HCT116 (cell line): ENCODE results near the gene TEX261. TPM values are rescaled to one million over a fixed set of nuclear protein-coding genes. Genes with fewer than 3 reads are reported as not detected.

Experiments used
- ATAC-seq: fragments of 200-7000 bp; cut with Tn5 transposase; 2 replicates; pipeline ENCODE4 v1.9.1; 2020; ENCODE audit warnings: mild to moderate bottlenecking, moderate library complexity
- BruUV-seq: library from RNA; stranded (reverse); fragments of 400-500 nt; replicated peaks from 2 replicates; lab custom pipeline; 2021; lab: Mats Ljungman, UMichigan
- CTCF ChIA-PET: fragments of 300-600 bp; sonication (Branson Sonifier 250); formaldehyde crosslinking; loops from one replicate; lab custom pipeline; 2021; ENCODE audit warnings: antibody characterized with exemption; lab: Charles Lee
- POLR2A ChIA-PET: fragments of 300-600, 350-600 bp; sonication (Branson Sonifier 250); formaldehyde crosslinking; loops from one replicate; lab custom pipeline; 2021; ENCODE audit warnings: antibody characterized with exemption; lab: Charles Lee
- RAD21 ChIA-PET, 2 experiments: fragments of 300-600 bp; sonication (Branson Sonifier 250); formaldehyde crosslinking; loops; one replicate each; lab custom pipeline; 2023; ENCODE audit warnings: low total read pairs in 2 of 2; ENCODE audit not compliant: uncharacterized antibody in 2 of 2, unreplicated experiment in 2 of 2, low non-redundant PET in 1 of 2; lab: Charles Lee
- DNase-seq: peaks from one replicate; pipeline ENCODE4 v3.0.0-alpha.2; 2010; ENCODE audit warnings: low read depth, low spot score
- H2AFZ ChIP-seq: fragments of 200-600 bp; shearing (Covaris generic), sonication (generic); 2 replicates; pipeline ENCODE4 v1.6.1; 2017; ENCODE audit warnings: low read depth, mixed run types, mixed read lengths, antibody characterized with exemption, low read length; ENCODE audit not compliant: poor library complexity, severe bottlenecking
- H3K27ac ChIP-seq: 2 replicates; pipeline ENCODE4 v1.5.1; 2012; ENCODE audit warnings: low read depth, low read length
- H3K27me3 ChIP-seq: fragments of 200-600 bp; sonication (generic); 2 replicates; pipeline ENCODE4 v1.6.1; 2016; ENCODE audit warnings: mixed run types, low read length, mixed read lengths; ENCODE audit not compliant: insufficient read depth
- H3K36me3 ChIP-seq, 2 experiments: fragments of 200-500 bp in 1 of 2; fragments of 200-600 bp in 1 of 2; sonication (Bioruptor generic) in 1 of 2; sonication (generic) in 1 of 2; 2 replicates each; pipeline versions ENCODE4 v1.5.1 to v1.6.1; 2014 to 2016; ENCODE audit warnings: low read length in 2 of 2, inconsistent platforms in 1 of 2, mixed read lengths in 1 of 2, mixed run types in 1 of 2; ENCODE audit not compliant: insufficient read depth in 2 of 2, control insufficient read depth in 1 of 2
- H3K4me1 ChIP-seq, 2 experiments: fragments of 200-600 bp in 1 of 2; sonication (generic) in 1 of 2; 2 replicates each; pipeline versions ENCODE4 v1.5.1 to v1.6.1; 2012 to 2017; ENCODE audit warnings: low read length in 2 of 2, inconsistent platforms in 1 of 2, mild to moderate bottlenecking in 1 of 2, mixed read lengths in 1 of 2, mixed run types in 1 of 2, moderate library complexity in 1 of 2; ENCODE audit not compliant: insufficient read depth in 2 of 2, control insufficient read depth in 1 of 2
- H3K4me2 ChIP-seq: fragments of 200-600 bp; sonication (generic); 2 replicates; pipeline ENCODE4 v1.6.1; 2017; ENCODE audit warnings: mixed run types, low read length, mixed read lengths
- H3K4me3 ChIP-seq, 2 experiments: fragments of 200-600 bp in 1 of 2; sonication (generic) in 1 of 2; replicated peaks in 1 of 2; 2 replicates each; pipeline ENCODE4 v1.5.1; 2011 to 2016; ENCODE audit warnings: low read length in 2 of 2, control low read depth in 1 of 2, low read depth in 1 of 2, mild to moderate bottlenecking in 1 of 2, mixed read lengths in 1 of 2, mixed run types in 1 of 2
- H3K79me2 ChIP-seq: fragments of 200-600 bp; sonication (generic); 2 replicates; pipeline ENCODE4 v1.6.1; 2017; ENCODE audit warnings: mild to moderate bottlenecking, mixed run types, low read length, moderate library complexity, mixed read lengths; ENCODE audit not compliant: insufficient read depth
- H3K9ac ChIP-seq: fragments of 200-600 bp; sonication (generic); 2 replicates; pipeline ENCODE4 v1.6.1; 2016; ENCODE audit warnings: low read length, mixed read lengths
- H3K9me2 ChIP-seq: fragments of 200-600 bp; sonication (generic), shearing (Covaris generic); 2 replicates; pipeline ENCODE4 v1.6.1; 2017; ENCODE audit warnings: mixed run types, mild to moderate bottlenecking, moderate library complexity; ENCODE audit not compliant: insufficient read depth
- H3K9me3 ChIP-seq, 2 experiments: fragments of 200-500 bp in 1 of 2; fragments of 200-600 bp in 1 of 2; sonication (Bioruptor generic) in 1 of 2; sonication (generic) in 1 of 2; 2 replicates each; pipeline ENCODE4 v1.6.1; 2014 to 2017; ENCODE audit warnings: low read length in 2 of 2, mixed read lengths in 2 of 2, inconsistent platforms in 1 of 2, low read depth in 1 of 2, mild to moderate bottlenecking in 1 of 2, mixed run types in 1 of 2, moderate library complexity in 1 of 2; ENCODE audit not compliant: control insufficient read depth in 1 of 2, insufficient read depth in 1 of 2
- H4K20me1 ChIP-seq: fragments of 200-600 bp; sonication (generic), shearing (Covaris generic); 2 replicates; pipeline ENCODE4 v1.6.1; 2017; ENCODE audit warnings: mixed run types, mild to moderate bottlenecking, moderate library complexity; ENCODE audit not compliant: insufficient read depth
- CEBPB ChIP-seq: IDR thresholded peaks from 2 replicates; pipeline ENCODE4 v1.6.1; 2012; ENCODE audit warnings: low read depth
- CTCF ChIP-seq, 3 experiments: fragments of 200-600 bp in 1 of 3; sonication (generic) in 1 of 3; IDR thresholded peaks in 2 of 3; conservative IDR thresholded peaks in 1 of 3; 2 replicates each; pipeline ENCODE4 v1.5.1; 2012 to 2017; ENCODE audit warnings: low read depth in 2 of 3, low read length in 2 of 3, antibody characterized with exemption in 1 of 3, borderline replicate concordance in 1 of 3, control low read depth in 1 of 3, mild to moderate bottlenecking in 1 of 3, mixed read lengths in 1 of 3, mixed run types in 1 of 3, moderate library complexity in 1 of 3; ENCODE audit not compliant: insufficient read depth in 1 of 3
- EGR1 ChIP-seq: IDR thresholded peaks from 2 replicates; pipeline ENCODE4 v1.6.1; 2012; ENCODE audit warnings: low read depth
- EZH2 ChIP-seq: fragments of 200-600 bp; sonication (generic); IDR thresholded peaks from 2 replicates; pipeline ENCODE4 v1.6.1; 2017; ENCODE audit warnings: antibody characterized with exemption, mixed run types
- EZH2phosphoT487 ChIP-seq: fragments of 200-600 bp; IDR thresholded peaks from 2 replicates; pipeline ENCODE4 v1.6.1; 2018; ENCODE audit warnings: antibody characterized with exemption, borderline replicate concordance
- MAX ChIP-seq: IDR thresholded peaks from 2 replicates; pipeline ENCODE4 v1.6.1; 2012
- RAD21 ChIP-seq: IDR thresholded peaks from 2 replicates; pipeline ENCODE4 v1.6.1; 2012; ENCODE audit warnings: low read depth, mild to moderate bottlenecking
- REST ChIP-seq: IDR thresholded peaks from 2 replicates; pipeline ENCODE4 v1.6.1; 2012; ENCODE audit warnings: low read depth
- SIN3A ChIP-seq: IDR thresholded peaks from 2 replicates; pipeline ENCODE4 v1.6.1; 2012; ENCODE audit warnings: low read depth
- YY1 ChIP-seq: IDR thresholded peaks from 2 replicates; pipeline ENCODE4 v1.6.1; 2011; ENCODE audit warnings: low read length, low read depth, moderate library complexity, mild to moderate bottlenecking; ENCODE audit not compliant: insufficient replicate concordance; ENCODE audit errors: extremely low read depth
- ZNF274 ChIP-seq: fragments of 200-500 bp; sonication (Bioruptor generic); IDR thresholded peaks from 2 replicates; pipeline ENCODE4 v1.6.1; 2014; ENCODE audit warnings: mild to moderate bottlenecking, low read depth, low read length, inconsistent platforms
- intact Hi-C: fragments of 100-400 bp; cut with micrococcal nuclease; formaldehyde crosslinking; loops from 2 replicates; pipeline ENCODE4 v1.10.0; 2022
- total RNA-seq: library from RNA; stranded (reverse); gene quantifications from one replicate; pipeline ENCODE4 v1.2.1, GENCODE V29; 2021; ENCODE audit not compliant: unreplicated experiment

The TEX261 gene
- total RNA-seq, 1 experiment from 2014 or later = 37.9 TPM

GRCh38 chr2:70961648-70961994 is 33.1 kb downstream of the TEX261 start:
- ATAC-seq (no peak), DNase-seq (no peak)
- ChIA-PET POLR2A (no interaction called here), CTCF (no interaction called here), RAD21 (no interaction called here)
- Histone ChIP-seq H3K9ac (no peak overlapping the region), H3K4me2 (no peak overlapping the region), H3K27me3 (no peaks in the 10 kb centered on the region), H3K27ac (no peak overlapping the region), H3K9me2 (no peaks in the 10 kb centered on the region), H3K4me3 (no peak overlapping the region), H3K4me1 (peaks cover 4 to 12% of the 10 kb centered on the region in 2 experiments; a peak in 3 of 4 replicates), H3K36me3 (no peaks in the 10 kb centered on the region), H3K9me3 (no peaks in the 10 kb centered on the region), H2AFZ (no peak overlapping the region), H3K79me2 (no peaks in the 10 kb centered on the region), H4K20me1 (no peaks in the 10 kb centered on the region)
- intact Hi-C loops = no loop called here
- TF ChIP-seq SIN3A (no peak), ZNF274 (no peak), EZH2 (no peak), EZH2phosphoT487 (no peak), YY1 (no peak), RAD21 (no peak), EGR1 (no peak), CTCF (IDR thresholded peaks at IDR 0.05 in 2 of 3, conservative IDR thresholded peaks at IDR 0.05 in 1 of 3; ENCODE audit: borderline replicate concordance in 1 of 3, insufficient read depth in 1 of 3, low read depth in 2 of 3, low read length in 2 of 3) (no peak), CEBPB (no peak), MAX (no peak), REST (no peak)
- BruUV-seq = no TSS peak
